HG02938 (cell line): Measurements from ENCODE around the gene SALL3.

ENCODE experiments used
- ATAC-seq: cut with Tn5 transposase; IDR thresholded peaks from one replicate; pipeline ENCODE4 v1.9.1; 2021; ENCODE audit warnings: mild to moderate bottlenecking, moderate library complexity; ENCODE audit not compliant: unreplicated experiment

SALL3 gene

GRCh38 chr18:78980279-78980771, 707 bp downstream of the SALL3 start:
- ATAC-seq = no peak

- ATAC-seq = no peak
Measured at GRCh38 chr18:78980777-78981380, 1.3 kb downstream of the SALL3 start.

GRCh38 chr18:78981394-78981831, 1.8 kb downstream of the SALL3 start:
- ATAC-seq = no peak

- ATAC-seq = no peak
Measured at GRCh38 chr18:78981989-78982620, 2.5 kb downstream of the SALL3 start.

GRCh38 chr18:78983512-78983911, 3.9 kb downstream of the SALL3 start:
- no peak for ATAC-seq

GRCh38 chr18:78984941-78985784, 5.5 kb downstream of the SALL3 start:
- ATAC-seq = peak; percentile 62

- ATAC-seq = no peak
Measured at GRCh38 chr18:78986018-78986481, 6.4 kb downstream of the SALL3 start.

GRCh38 chr18:78991446-78991845, 11.8 kb downstream of the SALL3 start:
- no peak for ATAC-seq

GRCh38 chr18:78992041-78993011, 12.7 kb downstream of the SALL3 start:
- no peak for ATAC-seq

GRCh38 chr18:78993014-78993926, 13.7 kb downstream of the SALL3 start:
- ATAC-seq = no peak

GRCh38 chr18:78994000-78994399, 14.4 kb downstream of the SALL3 start:
- ATAC-seq = no peak

GRCh38 chr18:78994531-78994930, 14.9 kb downstream of the SALL3 start:
- no peak for ATAC-seq

- ATAC-seq = no peak
Measured at GRCh38 chr18:78994977-78995582, 15.5 kb downstream of the SALL3 start.

- ATAC-seq = no peak
Measured at GRCh38 chr18:78995740-78996395, 16.2 kb downstream of the SALL3 start.

GRCh38 chr18:78996741-78997490, 17.3 kb downstream of the SALL3 start:
- no peak for ATAC-seq

- ATAC-seq = no peak
Measured at GRCh38 chr18:78998371-78999071, 18.9 kb downstream of the SALL3 start.

- no peak for ATAC-seq
Measured at GRCh38 chr18:78999939-79000338, 20.3 kb downstream of the SALL3 start.
